IPS-18c (cell line): ENCODE data around the gene PTPRO.

Experiments used
- H3K4me3 ChIP-seq: 2 replicates; pipeline ENCODE4 v1.7.0; 2013; ENCODE audit warnings: low read depth, mild to moderate bottlenecking, low read length, moderate library complexity; ENCODE audit not compliant: insufficient read depth
- H3K9me3 ChIP-seq: one replicate; pipeline ENCODE4 v1.6.1; 2013; ENCODE audit warnings: mild to moderate bottlenecking, low read length, moderate library complexity; ENCODE audit not compliant: control insufficient read depth, insufficient read depth

PTPRO gene

DNA sequence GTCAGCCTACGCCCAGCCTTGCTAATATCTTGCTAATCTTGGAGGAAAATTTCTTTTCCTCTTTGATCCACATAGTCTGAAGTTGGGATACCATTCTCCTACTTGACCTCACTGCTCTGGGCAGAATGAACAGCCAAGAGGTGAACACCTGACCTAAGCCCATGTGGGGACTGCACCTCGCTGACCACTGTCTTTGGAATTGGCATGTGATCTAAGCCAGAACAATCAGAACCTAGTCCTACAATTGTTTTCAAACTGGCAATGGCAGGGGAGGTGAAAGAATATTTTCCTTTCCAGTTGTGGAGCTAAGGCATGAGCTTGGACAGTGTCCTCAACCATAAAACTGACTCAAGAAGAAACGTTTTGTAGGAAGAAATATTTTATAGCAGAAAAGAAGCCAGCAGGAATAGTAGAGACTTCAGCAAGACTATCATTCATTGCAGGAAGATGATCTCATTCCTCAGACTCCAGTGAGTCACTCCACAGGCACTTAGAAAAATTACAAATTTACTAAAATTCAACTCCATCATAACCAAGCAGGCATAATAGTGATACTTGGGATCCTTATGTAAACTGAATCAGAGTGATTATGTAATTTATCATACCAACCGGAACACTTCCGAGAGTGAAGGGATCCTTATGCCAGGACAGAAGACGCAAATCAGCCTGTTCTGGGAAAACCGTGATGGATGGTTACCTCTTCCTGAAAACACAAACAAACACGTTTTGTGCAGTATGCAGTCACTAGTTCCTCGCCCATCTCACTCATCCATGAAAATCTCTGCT is 14.7 kb downstream of the PTPRO start:
- Histone ChIP-seq H3K4me3 (no peak overlapping the region), H3K9me3 (no peaks in the 10 kb centered on the region)

DNA sequence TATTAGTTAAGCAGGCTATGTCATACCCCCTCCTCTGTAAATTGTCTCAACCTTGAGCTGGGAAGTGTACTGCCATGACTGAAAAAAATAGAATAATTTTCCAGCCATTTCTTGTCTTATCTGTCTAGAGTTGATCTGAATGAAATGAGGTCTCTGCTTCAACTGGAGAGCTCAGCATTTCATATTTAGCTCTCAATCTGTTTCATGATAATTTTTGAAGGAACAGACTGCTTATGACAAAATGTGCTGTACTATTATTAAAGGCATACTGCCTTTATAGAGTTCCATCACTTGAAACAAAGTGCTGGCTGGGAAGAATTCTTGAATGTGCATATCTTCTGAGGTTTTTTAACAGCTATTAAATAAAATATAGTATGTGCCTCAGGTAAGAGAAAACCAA is 19.1 kb downstream of the PTPRO start:
- Histone ChIP-seq H3K4me3 (no peak overlapping the region), H3K9me3 (no peaks in the 10 kb centered on the region)

DNA sequence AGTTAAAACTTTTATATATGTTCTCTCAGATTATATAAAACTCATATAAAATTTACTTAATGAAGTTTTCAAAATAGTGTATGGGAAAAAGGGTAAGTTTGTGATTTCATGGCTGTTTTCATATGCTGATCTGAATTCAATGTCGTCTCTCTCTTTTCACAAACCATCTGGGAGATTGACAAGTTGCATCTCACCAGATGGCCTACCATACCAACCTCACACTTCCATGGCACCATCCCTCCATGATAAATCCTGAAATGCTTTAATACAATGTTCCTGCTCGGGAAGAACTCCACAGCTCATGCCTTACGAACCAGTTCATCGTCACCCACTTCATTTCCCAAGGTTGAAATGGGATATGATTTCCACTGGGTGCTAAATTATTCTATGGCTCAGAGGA is 22.3 kb downstream of the PTPRO start:
- Histone ChIP-seq H3K9me3 (no peaks in the 10 kb centered on the region), H3K4me3 (no peak overlapping the region)

DNA sequence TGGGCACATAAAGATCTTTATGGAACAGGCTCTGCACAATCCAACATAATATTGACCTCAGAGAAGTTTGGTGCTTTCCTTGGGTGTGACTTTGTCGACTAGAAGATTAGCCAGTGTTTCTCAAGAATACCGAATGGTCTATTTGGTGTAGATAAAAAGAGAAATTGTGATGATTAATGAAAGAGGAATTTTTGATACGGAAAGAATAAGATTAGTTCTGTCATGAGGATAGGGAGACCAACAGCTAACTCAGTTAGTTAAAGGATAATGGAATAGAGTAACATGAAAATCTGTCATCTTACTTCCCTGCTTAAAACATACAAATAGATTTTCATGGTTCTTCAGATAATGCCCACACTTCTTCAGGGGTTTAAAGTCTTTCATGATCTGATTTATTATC is 24.2 kb downstream of the PTPRO start:
- no peaks in the 10 kb centered on the region for H3K9me3 ChIP-seq
- H3K4me3 ChIP-seq, result no peak overlapping the region

DNA sequence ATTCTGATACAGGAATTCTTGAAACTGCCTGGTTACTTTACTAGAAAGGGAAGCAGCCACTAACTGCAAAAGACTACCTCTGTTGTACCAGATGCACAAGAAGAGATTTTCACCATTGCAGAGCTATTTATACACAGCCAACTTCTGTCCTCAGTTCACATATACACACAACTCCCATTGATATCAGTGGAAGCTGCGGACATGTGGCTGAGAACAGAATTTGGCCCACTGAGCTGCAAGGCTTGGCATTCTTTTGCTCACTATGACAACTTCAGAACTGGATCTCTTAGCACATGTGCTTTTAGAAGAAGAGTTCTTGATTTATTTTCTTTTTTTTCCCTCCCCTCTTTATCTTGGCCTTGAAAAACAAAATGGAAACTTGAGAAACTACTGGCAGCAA is 28.3 kb downstream of the PTPRO start:
- no peak overlapping the region for H3K4me3 ChIP-seq
- no peaks in the 10 kb centered on the region for H3K9me3 ChIP-seq

DNA sequence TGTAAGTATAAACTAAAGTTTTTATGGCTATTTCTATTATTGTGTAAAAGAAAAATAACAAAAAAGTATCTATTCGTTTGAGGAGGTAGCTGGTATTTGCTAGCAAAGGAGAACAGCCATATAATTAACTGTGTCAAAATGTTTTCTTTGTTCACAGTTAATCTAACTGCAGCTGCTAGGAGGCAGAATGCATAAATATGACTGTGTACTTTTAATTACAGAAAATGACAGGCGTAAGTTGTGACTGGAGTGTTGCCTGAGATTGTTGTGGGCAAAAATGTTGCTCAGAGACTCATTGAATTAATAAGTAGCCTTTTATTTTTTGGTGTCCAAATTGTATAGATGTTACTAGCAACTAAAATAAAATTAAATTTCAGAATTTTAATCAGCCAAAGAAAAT is 33.5 kb downstream of the PTPRO start:
- Histone ChIP-seq H3K4me3 (no peak overlapping the region), H3K9me3 (no peaks in the 10 kb centered on the region)

DNA sequence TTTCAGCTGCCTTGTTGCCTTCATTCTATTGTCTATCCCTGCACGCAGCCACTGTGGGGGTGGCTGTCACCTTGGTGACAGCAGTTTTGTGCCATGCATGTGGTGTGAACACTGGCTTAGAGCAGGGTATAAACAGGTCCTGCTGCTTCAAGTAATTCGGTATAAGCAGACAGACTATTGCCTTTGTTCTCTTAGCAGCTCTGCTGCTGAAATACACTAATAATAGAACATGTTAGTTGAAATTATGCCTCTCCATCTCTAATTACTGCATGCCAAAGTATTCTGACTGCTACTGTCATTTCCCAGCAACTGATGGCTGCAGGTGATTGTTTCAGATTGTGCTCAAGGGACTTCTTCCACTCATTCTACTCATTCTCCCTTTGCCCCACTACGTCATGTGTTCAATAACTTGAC is 34.6 kb downstream of the PTPRO start:
- Histone ChIP-seq H3K9me3 (no peaks in the 10 kb centered on the region), H3K4me3 (no peak overlapping the region)

DNA sequence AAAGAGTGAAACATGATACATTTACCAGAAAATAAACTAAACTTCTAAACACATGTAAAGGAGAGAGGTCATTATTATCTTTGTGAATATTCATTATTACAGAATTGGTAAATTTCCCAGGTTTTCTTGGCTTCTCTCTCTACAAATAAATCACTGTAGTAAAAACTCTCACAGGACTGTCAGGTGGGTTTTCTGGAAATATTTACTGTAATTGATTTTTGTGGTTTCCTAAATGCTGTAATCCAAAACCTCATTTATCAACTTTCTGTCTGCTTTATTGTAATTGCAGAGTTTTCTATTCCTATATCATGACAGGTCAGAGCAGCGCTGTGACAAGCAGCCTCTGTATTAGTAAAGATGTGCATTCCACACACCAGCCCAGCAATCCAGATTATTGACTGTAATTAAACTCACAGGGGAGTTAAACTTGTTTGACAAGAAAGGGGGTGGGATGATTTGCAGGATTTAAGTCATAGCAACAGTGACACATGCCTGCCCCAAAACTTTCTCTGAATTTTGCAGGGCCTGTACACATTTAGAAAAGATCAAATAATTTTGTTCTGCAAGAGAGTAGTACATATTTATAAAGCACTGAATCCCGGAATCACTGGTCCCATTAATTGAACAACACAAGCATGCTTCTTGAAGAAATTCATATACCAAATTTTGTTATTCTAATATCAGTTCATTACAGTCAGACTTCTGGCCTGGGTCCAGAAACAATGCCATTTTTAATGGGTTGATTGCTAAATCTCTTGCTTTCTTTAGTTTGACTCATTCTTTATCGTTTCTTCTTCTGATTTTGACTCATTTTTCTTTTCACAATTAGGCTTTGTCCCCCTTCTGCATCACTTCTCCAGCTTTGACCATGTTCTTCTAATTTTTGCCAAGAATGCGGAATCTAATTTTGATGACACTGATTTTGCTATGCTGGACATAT is 42.2 kb downstream of the PTPRO start:
- Histone ChIP-seq H3K9me3 (no peaks in the 10 kb centered on the region), H3K4me3 (no peak overlapping the region)

DNA sequence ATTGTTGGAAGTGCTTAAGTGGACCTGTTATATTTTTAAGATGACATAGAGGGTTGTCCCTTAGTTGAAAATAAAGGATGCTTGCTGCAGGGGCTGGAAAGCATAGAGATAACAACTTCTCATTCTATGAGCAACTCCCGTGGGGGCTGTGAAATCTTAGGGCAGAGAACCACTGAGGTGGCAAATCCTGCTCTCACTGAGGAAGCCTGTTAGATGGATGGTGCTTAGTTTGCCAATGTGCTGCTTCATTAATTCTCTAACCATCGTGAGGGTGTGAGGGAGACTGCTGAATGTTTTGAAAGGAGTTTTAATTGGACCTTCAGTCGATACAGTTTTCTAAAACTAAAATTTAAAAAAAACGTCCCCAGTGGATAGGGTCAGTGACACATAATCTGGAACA is 46.5 kb downstream of the PTPRO start:
- Histone ChIP-seq H3K4me3 (no peak overlapping the region), H3K9me3 (no peaks in the 10 kb centered on the region)

DNA sequence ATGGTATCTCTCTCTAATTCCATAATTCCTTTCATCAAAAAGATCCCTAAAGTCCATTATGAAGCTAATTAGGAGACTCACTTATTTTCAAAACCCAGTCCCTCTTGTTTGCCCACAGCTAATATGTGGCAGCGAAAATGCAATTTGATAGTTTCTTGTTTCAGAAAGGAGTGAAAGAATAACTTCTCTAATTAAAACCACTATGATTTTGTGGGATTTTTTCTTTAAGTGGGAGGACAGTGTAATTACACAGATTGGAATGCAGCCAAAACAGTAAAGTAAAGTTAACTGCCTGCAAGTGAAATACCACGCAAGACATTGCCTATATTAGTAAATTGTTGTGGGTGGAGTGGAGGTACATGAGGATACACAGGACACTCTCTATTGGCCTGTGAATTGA is 50.0 kb downstream of the PTPRO start:
- Histone ChIP-seq H3K4me3 (no peak overlapping the region), H3K9me3 (no peaks in the 10 kb centered on the region)

DNA sequence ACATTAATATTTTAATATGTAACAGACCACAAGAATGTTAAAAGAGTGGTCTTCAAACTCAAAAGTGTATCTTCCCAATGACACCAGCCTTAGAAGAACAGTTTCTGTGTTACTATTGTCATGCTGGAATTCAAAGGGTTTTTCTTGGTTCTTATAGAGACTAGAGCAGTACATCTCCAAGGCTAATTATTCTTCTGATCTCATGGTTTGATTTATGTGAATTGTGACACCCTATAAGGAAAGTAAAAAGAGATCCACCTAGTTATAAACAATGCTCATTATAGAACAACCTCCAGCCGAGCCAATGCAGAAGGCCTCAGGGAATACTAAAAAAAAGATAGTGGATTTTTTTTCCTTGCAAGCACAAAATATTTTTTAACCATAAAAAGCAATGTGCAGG is 65.5 kb downstream of the PTPRO start:
- Histone ChIP-seq H3K9me3 (peaks cover 2% of the 10 kb centered on the region), H3K4me3 (no peak overlapping the region)

DNA sequence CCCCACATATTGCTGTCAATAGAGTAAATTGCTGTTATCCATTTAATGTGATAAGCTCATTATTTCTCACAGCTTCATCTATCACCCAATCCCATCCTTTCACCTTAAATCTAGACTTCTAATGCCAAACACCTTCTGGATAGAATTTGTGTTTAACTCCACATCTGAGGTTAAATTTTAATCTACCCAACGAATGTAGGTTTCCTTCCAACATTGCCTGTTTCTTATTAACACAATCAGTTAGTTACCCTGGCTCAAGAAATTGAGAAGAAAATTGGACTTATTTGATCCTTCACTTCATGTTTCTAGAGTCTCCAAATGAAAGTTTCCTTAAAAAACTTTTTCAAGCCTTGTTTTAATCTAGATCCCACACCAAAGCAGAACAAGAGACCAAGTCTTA is 67.3 kb downstream of the PTPRO start:
- Histone ChIP-seq H3K9me3 (peaks cover 2% of the 10 kb centered on the region), H3K4me3 (no peak overlapping the region)

DNA sequence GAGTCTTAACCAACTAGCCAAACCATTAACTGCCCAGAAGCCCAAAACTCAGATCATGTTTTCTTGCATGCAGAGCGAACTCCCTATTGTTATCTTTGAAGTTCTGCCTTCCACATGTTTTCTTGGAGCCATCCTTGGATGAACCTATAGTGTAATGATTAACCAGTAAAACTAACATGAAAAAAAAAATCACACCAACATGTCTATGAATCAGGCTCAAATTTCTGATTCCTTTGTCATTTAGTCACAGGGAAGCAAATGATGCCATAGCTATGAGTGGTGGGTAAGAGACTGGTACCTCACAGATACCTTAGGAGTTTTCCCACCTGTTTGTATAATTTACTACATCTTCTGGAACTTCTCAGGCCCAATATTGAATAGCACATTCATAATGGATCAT is 70.7 kb downstream of the PTPRO start:
- no peak overlapping the region for H3K4me3 ChIP-seq
- H3K9me3 ChIP-seq, result peaks cover 2% of the 10 kb centered on the region

DNA sequence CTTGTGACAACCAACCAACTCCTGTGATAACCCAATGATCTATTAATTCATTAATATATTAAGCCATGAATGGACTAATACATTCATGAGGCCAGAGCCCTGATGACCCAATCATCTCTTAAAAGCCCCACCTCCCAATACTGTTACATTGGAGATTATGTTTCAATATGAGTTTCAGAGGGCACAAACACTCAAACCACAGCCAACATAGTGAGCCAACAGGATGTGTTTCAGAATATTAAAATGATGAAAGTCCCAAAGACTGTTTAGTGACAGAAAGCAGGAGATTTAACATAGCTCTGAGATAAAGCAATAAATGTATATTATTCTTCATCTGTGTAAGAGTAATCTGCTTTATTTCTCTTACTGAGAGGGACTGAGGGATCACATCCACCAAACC is 71.7 kb downstream of the PTPRO start:
- Histone ChIP-seq H3K9me3 (peaks cover 2% of the 10 kb centered on the region), H3K4me3 (no peak overlapping the region)

DNA sequence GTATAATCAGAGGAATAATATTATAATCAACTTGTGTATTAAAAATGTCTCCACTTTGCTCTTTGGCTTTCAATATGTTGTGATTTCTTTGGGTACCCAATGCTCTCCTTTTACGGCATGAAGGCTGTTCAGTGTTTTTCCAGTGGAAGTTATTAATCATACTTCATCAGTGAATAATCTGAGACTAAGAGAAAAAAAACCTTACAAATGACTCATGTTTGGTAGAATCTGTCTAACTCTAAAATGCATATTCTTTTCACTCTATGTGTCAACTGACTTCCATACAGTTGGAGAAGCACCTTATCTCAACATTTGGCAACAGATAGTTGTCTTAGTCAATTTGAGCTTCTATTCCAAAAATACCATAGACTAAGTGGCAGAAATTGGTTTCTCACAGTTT is 82.2 kb downstream of the PTPRO start:
- Histone ChIP-seq H3K9me3 (no peaks in the 10 kb centered on the region), H3K4me3 (no peak overlapping the region)

DNA sequence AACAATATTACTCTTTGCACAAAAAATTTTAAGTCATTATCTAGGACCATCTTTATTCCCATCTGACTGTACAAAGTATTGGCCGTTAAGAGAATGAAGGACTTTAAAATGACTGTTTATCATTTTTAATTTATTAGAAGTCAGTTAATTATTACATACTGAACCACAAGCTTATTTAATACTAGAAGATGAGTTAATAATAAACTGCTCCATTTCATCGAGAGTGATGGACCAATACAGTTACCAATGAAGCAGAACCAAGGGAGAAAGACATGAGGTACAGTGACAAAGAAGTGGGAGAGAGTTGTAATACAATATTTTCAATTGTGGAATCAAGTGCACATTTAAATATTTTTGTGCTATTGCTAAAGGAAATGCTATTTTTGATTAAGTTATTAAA is 83.3 kb downstream of the PTPRO start:
- Histone ChIP-seq H3K9me3 (no peaks in the 10 kb centered on the region), H3K4me3 (no peak overlapping the region)

DNA sequence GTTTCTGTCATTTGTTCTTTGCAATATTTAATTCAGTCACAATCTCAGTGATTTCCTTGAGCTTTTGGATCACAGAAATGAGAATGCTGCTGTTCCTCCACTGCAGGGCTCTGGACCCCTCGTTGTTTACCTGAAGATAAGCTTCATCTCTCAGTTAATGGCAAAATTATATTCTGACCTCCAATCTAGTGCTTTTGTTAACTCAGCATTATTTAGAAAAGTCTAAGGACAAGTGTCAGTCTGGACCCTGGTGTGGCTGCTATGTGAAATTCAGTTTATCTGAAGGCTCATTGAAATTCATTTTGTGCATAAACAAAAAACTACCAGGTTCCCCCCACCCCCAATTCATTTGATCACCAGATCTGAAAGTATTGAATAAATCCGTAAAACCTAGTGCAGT is 84.7 kb downstream of the PTPRO start:
- no peaks in the 10 kb centered on the region for H3K9me3 ChIP-seq
- no peak overlapping the region for H3K4me3 ChIP-seq

DNA sequence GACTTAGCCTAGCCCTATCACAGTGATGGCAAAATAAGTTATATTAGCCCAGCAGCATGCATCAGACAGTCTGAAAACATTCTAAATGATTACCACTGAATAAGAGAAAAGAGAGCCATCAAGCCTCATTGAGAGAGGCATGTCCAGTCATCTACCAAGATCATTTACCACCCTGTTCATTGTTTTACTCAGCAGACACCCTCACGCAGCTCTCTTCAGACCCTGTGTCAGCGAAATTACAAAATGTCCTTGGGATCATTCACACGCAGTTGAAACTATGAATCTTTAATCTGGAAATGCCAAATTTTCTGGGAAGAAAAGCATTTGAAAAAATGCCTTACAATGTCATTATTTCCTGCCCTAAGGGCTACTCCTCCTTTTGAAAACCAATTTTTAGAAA is 89.5 kb downstream of the PTPRO start:
- Histone ChIP-seq H3K4me3 (no peak overlapping the region), H3K9me3 (no peaks in the 10 kb centered on the region)
